HG03097 (cell line): Measurements from ENCODE around the gene SMIM22.

Experiments used
- ATAC-seq: cut with Tn5 transposase; IDR thresholded peaks from one replicate; pipeline ENCODE4 v1.9.1; 2021; ENCODE audit not compliant: unreplicated experiment, low FRiP score

The SMIM22 gene

DNA sequence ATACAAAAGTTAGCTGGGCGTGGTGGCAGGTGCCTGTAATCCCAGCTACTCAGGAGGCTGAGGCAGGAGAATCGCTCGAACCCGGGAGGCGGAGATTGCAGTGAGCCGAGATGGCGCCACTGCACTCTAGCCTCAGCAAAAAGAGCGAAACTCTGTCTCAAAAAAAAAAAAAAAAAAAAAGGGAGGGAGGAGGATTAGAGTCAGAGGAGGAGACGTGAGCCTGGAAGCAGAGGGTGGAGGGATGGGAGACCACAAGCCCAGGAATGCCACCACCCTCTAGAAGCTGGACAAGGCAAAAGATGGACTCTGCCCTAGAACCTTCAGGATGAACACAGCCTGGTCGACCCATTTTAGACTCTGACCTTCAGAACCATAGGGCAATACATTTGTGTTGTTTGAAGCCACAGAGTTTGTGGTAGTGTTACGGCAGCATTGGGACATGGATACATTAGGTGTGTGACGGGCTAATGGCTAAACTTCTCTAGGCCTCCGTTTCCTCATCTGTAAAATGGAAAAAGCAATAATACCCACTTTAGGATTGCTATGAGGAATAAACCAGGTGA, 2.1 kb upstream of the SMIM22 start:
- ATAC-seq = no peak

DNA sequence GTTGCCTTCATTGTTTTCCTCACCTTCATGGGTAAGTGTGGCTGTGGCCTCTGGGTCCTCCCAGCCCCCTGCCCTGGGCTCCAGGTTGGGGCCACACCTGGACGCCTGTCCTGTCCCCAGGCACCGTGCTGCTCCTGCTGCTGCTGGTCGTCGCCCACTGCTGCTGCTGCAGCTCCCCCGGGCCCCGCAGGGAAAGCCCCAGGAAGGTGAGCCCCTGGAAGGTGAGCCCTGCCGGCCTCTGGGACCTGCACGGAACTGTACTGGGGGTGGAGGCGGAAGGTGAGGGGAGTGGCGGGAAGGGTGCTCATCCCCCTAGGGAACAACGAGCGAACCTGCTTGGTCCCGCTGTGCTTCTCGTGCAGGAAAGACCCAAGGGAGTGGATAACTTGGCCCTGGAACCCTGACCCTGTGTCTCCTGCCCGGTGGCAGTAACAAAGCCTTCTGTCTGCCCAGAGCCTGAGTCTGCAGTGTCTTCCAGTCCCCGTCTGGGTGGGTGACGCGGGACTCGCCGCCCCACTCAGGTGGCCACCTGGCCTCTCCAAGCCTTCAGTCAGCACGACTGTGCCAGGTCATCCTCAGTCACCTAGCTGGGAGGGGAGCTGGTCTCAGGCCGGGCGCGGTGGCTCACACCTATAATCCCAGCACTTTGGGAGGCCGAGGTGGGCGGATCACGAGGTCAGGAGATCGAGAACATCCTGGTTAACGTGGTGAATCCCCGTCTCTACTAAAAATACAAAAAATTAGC, 831 bp downstream of the SMIM22 start:
- no peak for ATAC-seq

DNA sequence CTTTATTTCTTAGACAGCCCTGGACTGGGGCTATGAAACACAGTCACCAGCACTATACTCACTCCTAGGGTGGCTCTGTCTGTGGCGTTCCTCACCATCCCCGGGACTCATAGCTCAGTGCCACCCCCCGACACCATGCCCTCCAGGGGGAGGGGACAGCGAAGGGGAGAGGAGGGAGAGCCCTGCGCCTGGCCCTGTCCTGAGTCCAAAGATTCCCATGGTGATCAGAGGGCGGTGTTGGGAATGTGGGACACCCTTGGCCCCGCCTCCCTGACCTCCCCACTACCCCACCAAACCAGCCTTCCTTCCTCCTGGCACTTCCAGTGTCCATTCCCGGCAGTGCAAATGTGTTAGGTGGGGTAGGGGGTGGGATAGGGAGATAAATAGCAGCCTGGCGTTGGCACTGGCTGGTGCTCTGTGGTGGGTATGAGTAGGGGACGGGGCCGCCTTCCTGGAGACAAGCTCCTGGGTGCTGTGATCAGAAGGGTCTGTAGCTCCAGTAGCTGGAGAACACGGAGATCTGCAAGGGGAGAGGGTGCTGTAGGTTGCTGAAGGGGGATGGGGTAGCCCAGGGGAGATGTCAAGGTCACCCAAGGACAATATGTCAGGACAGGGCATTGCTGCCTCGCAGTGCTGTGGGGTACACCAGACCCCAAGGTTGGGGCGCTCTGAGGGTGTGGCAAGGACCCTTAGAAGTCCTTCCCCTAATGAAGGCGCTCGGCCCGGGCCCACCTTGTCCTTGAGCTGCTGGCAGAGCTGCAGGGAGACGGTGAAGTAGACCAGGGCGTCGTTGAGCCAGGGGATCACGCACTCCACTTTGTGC, 2.0 kb downstream of the SMIM22 start:
- ATAC-seq = no peak

DNA sequence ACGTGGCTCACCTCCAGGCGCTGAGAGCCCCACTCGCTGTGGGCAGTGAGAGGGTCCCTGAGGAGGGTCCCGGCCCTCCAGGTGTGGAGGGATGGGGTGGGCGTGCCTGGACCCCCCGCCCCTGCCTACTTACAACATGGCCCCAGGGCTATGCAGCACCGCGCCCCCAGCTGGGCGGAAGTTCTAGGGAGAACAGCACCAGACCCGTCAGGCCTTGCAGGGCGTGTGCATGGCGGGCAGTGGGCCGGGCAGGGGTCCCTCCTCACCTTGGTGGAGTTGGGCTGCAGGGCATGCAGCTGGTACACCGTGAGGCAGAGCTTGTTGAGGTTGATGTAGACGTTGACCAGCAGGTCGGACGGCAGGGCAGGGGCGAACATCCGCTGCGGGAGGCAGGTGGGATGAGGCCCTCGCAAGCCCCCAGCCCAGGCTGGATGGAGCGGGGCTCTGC, 2.7 kb downstream of the SMIM22 start:
- no peak for ATAC-seq

- ATAC-seq = no peak
These were observed 3.3 kb downstream of the SMIM22 start for GRCh38 chr16:4798456-4798855.

DNA sequence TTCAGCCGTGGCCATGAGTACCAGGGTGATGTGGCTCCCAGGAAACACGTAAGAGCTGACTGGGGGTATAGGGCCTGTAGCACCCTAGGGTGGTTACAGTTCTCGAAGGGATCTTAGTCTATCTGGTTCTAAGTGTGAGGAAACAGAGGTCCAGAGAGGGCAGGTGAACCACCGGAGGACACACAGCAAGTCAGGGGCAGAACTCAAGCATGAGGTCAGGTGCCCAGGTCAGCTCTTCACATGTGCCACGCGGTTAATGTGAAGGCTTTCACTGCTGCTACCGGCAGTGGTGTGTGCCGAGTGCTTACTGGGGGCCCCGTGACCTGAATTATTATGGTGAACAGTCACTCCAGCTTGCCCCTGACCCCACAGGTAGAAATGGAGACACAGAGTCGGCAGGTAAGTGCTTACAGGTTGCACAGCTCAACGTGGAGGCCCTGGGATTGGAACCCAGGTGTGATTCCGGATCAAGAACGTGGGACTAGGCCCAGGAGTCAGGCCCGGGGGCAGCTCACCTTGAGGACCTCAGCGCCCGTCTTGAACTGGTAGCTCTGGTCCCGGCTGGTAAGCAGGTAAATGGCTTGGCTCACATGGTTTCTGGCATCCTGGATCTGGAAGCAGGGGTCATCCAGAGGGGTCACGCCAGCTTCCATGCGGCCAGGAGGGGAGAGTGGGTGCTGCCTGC, 4.1 kb downstream of the SMIM22 start:
- ATAC-seq = no peak

DNA sequence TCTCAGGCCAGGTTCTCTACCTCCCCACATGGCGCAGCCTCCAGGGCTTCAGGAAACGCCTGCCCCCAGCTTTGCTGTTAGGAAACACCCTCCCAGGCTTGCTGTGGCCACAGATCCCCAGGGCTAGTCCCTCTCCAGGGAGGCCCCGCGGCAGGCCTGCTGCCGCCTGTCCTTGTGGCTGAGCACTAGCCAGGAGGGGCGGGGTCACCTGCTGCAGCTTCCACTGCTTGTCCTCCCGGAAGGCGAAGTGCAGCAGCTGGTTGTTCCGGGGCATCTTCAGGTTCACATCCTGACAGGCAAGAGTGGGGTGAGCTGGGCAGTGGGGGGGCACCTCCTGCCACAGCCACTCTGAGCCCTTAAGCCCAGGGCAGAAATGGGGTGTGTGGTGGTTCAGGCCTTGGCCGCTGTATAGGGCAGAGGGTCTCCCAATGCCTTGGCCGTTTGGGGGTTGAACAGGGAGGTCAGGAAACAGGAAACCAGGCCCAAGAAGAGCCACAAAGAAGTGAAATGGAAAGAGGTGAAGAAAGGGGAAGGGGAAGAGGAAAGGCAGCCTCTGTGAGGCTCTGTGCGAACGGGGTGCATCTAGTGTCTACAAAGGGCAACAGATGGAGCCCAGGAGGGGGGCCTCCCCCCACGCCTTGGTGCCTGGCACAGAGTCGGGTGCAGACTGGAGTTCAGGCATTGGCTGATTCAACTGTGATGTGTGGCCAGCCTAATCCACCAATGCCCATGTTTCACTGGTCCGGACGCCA, 5.3 kb downstream of the SMIM22 start:
- no peak for ATAC-seq

DNA sequence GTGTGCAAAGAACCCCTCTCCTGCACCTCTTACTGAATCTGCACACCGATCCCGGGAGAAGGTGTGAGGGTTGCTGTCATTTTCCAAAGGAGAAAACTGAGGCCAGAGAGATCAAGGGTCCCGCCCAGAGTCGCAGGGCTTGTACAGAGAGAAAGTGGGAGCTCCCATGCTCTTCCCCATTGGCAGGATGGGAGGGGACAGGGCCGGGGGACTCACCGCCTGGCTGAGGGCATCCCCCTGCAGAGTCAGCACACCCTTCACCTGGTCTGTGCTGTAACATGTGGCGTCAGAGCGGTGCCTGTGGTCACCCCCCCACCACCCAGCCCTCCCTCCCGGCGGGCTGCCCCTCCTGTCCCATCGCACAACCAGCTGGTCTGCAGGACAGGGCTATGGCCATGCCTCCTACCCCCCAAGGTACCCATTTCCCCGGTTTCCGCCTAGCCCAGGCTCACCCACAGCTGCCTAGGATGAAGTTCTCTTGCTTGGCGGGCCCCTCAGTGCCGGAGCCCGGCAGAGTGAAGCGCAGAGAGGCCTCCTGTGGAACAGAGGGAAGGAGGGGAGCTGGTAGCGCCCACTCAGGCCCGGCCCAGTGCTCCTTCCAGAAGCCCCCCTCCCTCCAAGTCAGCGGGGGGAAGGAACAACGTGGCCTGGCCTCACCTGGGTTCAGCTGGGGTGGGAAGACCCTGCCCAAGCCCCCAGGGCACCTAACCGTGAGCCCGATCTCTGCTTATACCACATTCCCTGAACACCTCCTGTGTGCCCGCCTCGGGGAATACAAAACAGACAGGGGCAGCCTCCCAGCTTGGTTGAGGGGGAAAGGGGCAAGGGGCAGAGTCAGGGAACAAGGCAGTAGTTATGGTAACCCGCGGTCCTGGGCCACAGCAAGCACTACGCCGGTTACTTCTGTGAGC, 6.1 kb downstream of the SMIM22 start:
- no peak for ATAC-seq

GRCh38 chr16:4801962-4802658, 6.9 kb downstream of the SMIM22 start, which contains the start of gene ROGDI:
Gene ROGDI (minus strand): TSS chr16:4802633. CDS start chr16:4802571, 62 bp downstream.
- ATAC-seq = peak; percentile 45

GRCh38 chr16:4802659-4803287, 7.6 kb downstream of the SMIM22 start:
- peak; percentile 80 for ATAC-seq

- no peak for ATAC-seq
These were observed 8.3 kb downstream of the SMIM22 start for GRCh38 chr16:4803401-4803844.

DNA sequence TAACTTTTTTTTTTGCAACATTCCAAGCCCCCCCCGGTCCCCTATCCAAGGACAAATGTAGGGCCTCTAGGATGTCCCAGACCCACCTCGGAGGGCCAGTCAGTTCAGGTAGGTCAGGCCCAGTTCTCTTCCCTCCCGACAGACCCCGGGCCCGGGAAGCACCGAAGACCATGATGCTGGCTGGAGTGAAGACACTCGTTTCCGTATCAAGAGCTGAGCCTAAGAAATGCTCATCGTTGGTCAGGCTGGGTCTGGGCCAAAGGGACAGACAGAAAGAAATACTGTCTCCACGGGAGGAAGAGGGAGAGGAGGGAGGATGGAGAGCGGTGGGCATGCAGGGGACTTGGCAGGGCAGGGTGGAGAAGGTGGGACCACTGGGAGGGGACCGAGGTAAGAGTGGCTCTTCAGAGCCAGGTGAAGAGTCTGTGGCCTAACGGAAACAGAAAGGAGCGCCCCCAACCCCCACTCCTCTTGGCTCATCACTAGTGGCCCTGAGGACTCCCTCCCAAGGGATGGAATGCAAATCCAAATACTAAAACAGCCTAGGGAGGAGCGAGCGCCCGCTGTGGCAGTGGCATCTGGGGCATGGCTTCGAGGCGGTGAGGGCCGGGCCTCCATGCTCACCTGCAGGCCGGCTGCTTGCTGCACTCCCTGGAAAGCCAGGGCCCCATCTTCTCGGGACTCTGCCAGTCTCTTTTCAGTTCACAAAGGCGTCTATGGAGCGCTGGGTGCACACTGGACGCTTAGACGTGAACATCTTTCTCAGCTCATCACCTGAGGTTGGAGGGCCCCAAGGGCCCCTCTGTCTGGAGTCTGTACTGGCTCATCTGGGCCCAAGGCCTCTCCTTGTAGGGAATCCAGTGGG, 9.0 kb downstream of the SMIM22 start:
- ATAC-seq = no peak

- no peak for ATAC-seq
These were observed 10.1 kb downstream of the SMIM22 start for GRCh38 chr16:4805231-4805630.

DNA sequence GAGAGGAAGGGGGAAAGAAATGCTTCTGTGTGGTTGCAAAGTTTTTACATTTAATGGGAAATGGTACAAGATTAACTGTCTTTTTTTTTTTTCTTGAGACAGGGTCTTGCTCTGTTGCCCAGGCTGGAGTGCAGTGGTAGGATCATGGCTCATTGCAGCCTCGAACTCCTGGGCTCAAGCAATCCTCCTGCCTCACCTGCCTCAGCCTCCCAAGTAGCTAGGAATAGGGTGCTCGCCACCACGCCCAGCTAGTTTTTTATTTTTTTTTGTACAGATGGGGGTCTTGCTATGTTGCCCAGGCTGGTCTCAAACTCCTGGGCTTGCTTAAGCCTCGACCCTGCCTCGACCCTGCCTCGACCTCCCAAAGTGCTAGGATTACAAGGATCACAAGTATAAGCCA, 11.1 kb downstream of the SMIM22 start:
- ATAC-seq = no peak

DNA sequence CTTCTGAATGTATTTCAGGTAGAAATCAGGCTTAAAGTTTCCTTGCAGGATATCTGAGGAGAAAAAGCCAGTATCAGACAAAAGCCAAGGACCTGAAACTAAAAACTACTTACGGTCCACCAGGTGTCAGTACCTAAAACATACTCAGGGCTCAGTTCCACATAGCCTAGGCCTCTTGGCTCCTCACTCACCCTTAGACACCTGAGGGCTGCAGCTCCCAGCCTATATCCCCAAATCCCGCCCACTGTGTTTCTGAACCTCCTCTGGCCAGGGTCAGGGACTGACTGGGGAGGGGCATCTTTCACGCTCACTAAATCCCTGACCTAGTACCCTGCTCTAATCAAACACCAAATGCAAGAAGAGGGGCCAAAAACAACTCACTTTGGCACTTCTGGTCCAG, 16.1 kb downstream of the SMIM22 start:
- no peak for ATAC-seq

DNA sequence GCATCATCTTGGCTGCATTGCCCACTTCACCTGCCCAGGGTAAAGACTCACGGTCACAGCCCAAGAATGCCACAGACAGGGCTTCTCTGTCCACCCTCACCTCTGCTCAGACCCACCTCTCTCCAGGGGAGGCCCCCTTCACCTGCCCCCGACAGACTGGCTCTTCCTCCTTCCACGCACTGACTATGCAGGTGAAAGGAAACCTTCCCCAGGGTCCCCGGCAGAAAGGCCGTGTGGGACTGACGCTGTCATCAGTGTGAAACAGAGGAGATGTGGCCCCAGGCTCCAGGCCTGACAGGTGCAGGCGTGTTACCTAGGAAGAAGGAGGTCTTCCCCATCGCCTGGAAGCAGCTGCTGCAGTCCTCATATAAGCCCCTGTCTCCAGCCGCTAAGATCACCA, 16.6 kb downstream of the SMIM22 start:
- no peak for ATAC-seq
